HG02610 (cell line): ENCODE results near the gene CD151.

Source experiments
- ATAC-seq: cut with Tn5 transposase; IDR thresholded peaks from one replicate; pipeline ENCODE4 v1.9.1; 2021; ENCODE audit warnings: mild to moderate bottlenecking, moderate library complexity; ENCODE audit not compliant: unreplicated experiment

Gene CD151

DNA sequence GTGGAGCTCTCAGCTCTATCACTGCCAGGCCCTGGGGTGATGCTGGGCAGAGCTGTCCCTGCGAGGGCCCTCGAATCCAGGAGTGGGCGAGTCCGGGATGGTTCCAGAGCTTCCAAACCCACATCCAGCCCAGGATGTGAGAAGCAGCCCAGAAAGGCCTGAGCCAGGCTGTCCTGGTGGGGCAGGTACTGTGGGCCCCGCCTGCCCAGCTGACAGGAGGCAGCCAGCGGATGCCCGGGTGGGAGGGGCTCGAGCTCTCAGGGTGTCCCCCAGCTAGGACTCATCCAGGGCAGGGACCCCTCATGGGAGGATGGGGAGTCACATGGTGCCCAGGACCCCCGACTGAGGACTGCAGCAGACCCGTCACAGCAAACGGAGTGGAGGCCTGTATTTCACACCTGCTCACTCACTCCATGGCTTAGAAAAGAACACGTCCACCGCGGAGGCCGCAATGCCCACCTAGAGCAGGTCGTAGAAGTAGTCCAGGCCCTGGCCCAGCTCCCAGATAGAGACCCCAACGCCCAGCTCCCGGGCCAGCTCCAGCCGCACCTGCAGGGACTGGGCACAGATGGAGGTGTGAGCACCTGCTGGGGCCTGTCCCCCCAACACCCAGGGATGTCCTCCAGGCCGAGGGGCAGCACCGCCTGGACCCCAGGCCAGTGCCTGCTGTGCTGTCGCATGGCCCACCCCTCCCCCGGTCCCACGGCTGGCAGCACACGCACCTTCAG, 36.8 kb downstream of the CD151 start:
- no peak for ATAC-seq

DNA sequence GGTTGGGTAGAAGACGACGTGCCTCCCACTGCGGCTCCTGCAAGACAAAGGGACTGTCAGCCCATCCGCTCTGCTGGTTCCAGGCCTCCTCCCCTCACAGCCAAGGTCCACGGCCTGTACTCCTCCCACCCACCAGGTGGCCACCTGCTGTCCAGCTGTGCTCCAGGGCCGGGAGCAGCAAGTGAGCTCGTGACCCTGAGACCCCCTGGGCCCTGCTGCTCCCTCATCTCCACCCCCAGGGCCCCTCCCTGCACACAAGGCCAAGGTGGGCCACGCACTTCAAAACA, 37.3 kb downstream of the CD151 start:
- ATAC-seq = no peak

- no peak for ATAC-seq
Observed at GRCh38 chr11:870418-870817, 37.7 kb downstream of the CD151 start.

- no peak for ATAC-seq
Observed at GRCh38 chr11:871472-871871, 38.7 kb downstream of the CD151 start.

- ATAC-seq = no peak
Observed at GRCh38 chr11:872799-873198, 40.0 kb downstream of the CD151 start.

- no peak for ATAC-seq
Observed at GRCh38 chr11:873706-874105, 41.0 kb downstream of the CD151 start.

- no peak for ATAC-seq
Observed at GRCh38 chr11:875203-875602, 42.5 kb downstream of the CD151 start.

GRCh38 chr11:875769-876301, 43.1 kb downstream of the CD151 start:
- no peak for ATAC-seq

GRCh38 chr11:876545-876944, 43.8 kb downstream of the CD151 start:
- no peak for ATAC-seq

- no peak for ATAC-seq
Observed at GRCh38 chr11:877565-877964, 44.8 kb downstream of the CD151 start.

- no peak for ATAC-seq
Observed at GRCh38 chr11:880447-880846, 47.7 kb downstream of the CD151 start.

DNA sequence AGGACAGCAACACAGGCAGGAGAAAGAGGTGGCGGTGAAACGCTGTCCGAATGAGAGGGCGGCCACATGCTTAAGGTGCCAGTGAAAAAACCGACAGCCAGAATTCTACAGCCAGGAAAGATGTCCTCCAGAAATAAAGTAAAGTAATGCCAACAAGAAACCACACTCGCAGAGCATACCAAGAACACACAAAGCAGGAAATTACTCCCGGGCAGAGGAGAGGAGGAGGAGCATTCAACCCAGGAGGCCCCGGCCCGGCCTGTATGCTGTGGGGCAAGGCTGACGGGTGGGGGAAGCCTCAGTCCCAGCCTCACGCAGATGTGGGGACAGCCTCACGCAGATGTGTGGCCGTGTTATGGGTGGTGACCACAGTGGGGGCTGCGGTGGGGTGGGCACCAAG, 49.8 kb downstream of the CD151 start:
- no peak for ATAC-seq

DNA sequence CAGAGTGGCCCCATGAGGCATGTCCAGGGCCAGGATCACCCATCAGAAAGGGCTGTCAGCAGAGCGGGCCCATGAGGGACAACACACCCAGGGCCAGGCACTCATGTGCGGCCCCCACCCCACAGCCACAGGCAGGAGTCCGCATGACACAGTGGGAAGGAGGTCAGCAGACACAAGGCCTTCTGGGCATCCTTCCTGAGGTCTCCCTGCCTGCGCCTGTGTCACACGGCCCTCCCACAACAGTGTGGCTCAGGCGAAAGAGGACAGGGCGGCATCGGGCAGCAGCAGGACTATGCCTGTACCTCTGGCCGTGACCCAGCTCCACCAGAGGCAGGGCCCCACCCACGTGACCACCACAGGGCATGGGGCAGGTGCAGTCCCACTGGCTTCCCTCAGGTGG, 50.8 kb downstream of the CD151 start:
- ATAC-seq = no peak

- no peak for ATAC-seq
Observed at GRCh38 chr11:884578-885070, 51.9 kb downstream of the CD151 start.

DNA sequence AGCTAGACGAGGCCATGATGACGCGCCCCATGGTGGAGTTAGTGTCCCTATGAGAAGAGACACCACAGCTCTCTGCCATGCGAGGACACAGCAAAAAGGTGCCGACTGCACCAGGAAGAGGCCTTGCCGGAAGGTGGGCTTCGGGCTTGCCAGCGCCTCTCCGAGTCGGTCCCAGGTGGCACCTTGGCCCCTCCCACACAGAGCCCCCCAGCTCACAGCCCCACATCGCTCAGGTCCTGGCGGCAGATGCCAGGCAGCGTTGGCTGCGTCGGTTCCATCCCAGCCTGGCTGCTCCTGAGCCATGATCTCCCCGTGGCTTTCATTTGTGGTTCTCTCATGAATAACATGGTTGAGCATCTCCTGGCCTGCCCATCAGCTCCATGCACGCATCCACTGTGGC, 53.8 kb downstream of the CD151 start:
- no peak for ATAC-seq

DNA sequence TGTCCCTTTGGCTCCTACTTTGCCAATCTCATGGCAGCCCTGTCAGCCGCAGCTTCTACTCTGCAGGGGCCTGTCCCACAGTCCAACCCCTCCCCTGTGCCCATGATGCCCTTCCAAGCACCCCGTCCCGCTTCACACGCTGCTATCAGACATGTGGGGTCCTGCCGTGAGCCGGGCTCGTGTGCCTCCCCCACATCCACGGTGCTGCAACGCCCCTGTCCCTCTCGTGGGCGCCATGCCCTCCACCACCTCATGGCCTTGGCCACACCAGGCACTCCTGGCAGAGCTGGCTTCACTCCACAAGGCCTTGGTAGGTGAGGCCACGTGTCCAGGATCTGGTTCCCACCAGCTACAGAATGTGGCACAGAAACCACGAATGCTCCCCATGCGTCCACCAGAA, 54.8 kb downstream of the CD151 start:
- ATAC-seq = no peak
